NCI-H510A treated with DMSO at 0.1 percent for 48 hours (cell line): ENCODE measurements around the gene C11orf21.
A peak's percentile ranks its signal among the peaks of the same experiment; 100 is the strongest.

Experiments
- DNase-seq: peaks from one replicate; lab custom pipeline; 2025; lab: John Stamatoyannopoulos, UW

The C11orf21 gene

GRCh38 chr11:2308713-2309112 is 7.0 kb upstream of the C11orf21 start:
- no peak for DNase-seq

GRCh38 chr11:2307501-2308331 is 6.0 kb upstream of the C11orf21 start:
- DNase-seq: no peak

- no peak for DNase-seq
These were observed 5.3 kb upstream of the C11orf21 start for GRCh38 chr11:2306877-2307500.

GRCh38 chr11:2306452-2306823 is 4.7 kb upstream of the C11orf21 start:
- DNase-seq: no peak

- DNase-seq: no peak
These were observed 4.2 kb upstream of the C11orf21 start for GRCh38 chr11:2305788-2306451.

GRCh38 chr11:2305140-2305778 is 3.5 kb upstream of the C11orf21 start:
- peak; percentile 1 for DNase-seq

- DNase-seq: no peak
These were observed 2.9 kb upstream of the C11orf21 start for GRCh38 chr11:2304506-2305139.

- no peak for DNase-seq
These were observed 2.1 kb upstream of the C11orf21 start for GRCh38 chr11:2303627-2304505.

GRCh38 chr11:2302896-2303626 is 1.3 kb upstream of the C11orf21 start:
- DNase-seq: no peak

GRCh38 chr11:2302306-2302895 is 683 bp upstream of the C11orf21 start:
- no peak for DNase-seq

- no peak for DNase-seq
These were observed 635 bp downstream of the C11orf21 start for GRCh38 chr11:2300936-2301630.

GRCh38 chr11:2300290-2300935 is 1.3 kb downstream of the C11orf21 start:
- DNase-seq: no peak

GRCh38 chr11:2299773-2300172 is 1.9 kb downstream of the C11orf21 start:
- DNase-seq: no peak

- no peak for DNase-seq
These were observed 2.6 kb downstream of the C11orf21 start for GRCh38 chr11:2298795-2299761.

GRCh38 chr11:2298131-2298794 is 3.5 kb downstream of the C11orf21 start:
- no peak for DNase-seq

- no peak for DNase-seq
These were observed 4.1 kb downstream of the C11orf21 start for GRCh38 chr11:2297623-2298030.
